Parathyroid adenoma (tissue), 2 donors: ENCODE results near the gene SORCS2.

Source experiments
- H2AFZ ChIP-seq: fragments of 300-600 bp; sonication (generic); one replicate; pipeline ENCODE4 v1.7.0; 2017; ENCODE audit warnings: antibody characterized with exemption, mild to moderate bottlenecking
- H3K27ac ChIP-seq: fragments of 300-600 bp; sonication (generic); one replicate; pipeline ENCODE4 v1.7.0; 2017
- H3K27me3 ChIP-seq: fragments of 300-600 bp; sonication (generic); one replicate; pipeline ENCODE4 v1.7.0; 2017; ENCODE audit warnings: low read length; ENCODE audit not compliant: control insufficient read depth, insufficient read depth
- H3K36me3 ChIP-seq: fragments of 300-600 bp; sonication (generic); one replicate; pipeline ENCODE4 v1.7.0; 2017; ENCODE audit warnings: low read length; ENCODE audit not compliant: control insufficient read depth, insufficient read depth
- H3K4me1 ChIP-seq: fragments of 300-600 bp; sonication (generic); one replicate; pipeline ENCODE4 v1.7.0; 2017; ENCODE audit warnings: control low read depth
- H3K4me2 ChIP-seq: fragments of 300-600 bp; sonication (generic); one replicate; pipeline ENCODE4 v1.7.0; 2017; ENCODE audit warnings: low read length
- H3K4me3 ChIP-seq: fragments of 300-600 bp; sonication (generic); one replicate; pipeline ENCODE4 v1.7.0; 2017; ENCODE audit warnings: low read depth, low read length
- H3K79me2 ChIP-seq: fragments of 300-600 bp; sonication (generic); one replicate; pipeline ENCODE4 v1.7.0; 2017; ENCODE audit warnings: control low read depth
- H3K9ac ChIP-seq: fragments of 300-600 bp; sonication (generic); one replicate; pipeline ENCODE4 v1.7.0; 2017; ENCODE audit warnings: mild to moderate bottlenecking
- H3K9me3 ChIP-seq: fragments of 300-600 bp; sonication (generic); one replicate; pipeline ENCODE4 v1.7.0; 2017; ENCODE audit warnings: low read length; ENCODE audit not compliant: control insufficient read depth
- TF ChIP-seq, protein P1 (sequence below): fragments of 300-600 bp; sonication (generic); IDR thresholded peaks from one replicate; pipeline ENCODE4 v1.7.0; 2017; ENCODE audit warnings: antibody characterized with exemption, mild to moderate bottlenecking
- donor health status: primary hyperparathyroidism.

Gene SORCS2

GRCh38 chr4:7621252-7622035 lies 429.1 kb downstream of the SORCS2 start:
- Histone ChIP-seq H3K4me1 (no peaks in the 10 kb centered on the region), H3K27me3 (no peaks in the 10 kb centered on the region), H3K4me3 (no peak overlapping the region), H3K79me2 (no peaks in the 10 kb centered on the region), H2AFZ (no peak overlapping the region), H3K4me2 (no peak overlapping the region), H3K9me3 (no peaks in the 10 kb centered on the region), H3K9ac (no peak overlapping the region), H3K36me3 (no peaks in the 10 kb centered on the region), H3K27ac (no peak overlapping the region)
- TF ChIP-seq, protein P1, sequence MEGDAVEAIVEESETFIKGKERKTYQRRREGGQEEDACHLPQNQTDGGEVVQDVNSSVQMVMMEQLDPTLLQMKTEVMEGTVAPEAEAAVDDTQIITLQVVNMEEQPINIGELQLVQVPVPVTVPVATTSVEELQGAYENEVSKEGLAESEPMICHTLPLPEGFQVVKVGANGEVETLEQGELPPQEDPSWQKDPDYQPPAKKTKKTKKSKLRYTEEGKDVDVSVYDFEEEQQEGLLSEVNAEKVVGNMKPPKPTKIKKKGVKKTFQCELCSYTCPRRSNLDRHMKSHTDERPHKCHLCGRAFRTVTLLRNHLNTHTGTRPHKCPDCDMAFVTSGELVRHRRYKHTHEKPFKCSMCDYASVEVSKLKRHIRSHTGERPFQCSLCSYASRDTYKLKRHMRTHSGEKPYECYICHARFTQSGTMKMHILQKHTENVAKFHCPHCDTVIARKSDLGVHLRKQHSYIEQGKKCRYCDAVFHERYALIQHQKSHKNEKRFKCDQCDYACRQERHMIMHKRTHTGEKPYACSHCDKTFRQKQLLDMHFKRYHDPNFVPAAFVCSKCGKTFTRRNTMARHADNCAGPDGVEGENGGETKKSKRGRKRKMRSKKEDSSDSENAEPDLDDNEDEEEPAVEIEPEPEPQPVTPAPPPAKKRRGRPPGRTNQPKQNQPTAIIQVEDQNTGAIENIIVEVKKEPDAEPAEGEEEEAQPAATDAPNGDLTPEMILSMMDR = no peak

DNA sequence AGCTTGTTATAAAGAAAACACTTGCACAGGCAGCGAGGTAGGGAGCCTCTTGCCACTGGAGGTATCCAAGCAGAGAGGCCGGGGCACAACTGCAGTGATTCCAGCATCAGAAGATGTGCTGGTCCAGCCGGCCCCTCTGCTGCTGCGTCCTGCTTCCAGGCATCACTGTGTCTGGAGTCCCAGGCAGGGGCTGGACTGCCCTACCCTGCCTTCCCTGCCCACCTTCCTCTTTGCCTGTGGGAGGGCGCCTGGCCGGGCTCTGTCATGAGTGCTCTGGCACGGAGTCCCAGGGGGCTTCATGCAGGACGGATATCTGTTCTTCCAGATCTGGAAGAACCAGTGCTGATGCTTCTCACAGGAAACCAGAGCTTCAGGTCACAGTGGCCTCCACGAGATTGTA lies 430.0 kb downstream of the SORCS2 start:
- H2AFZ ChIP-seq = no peak overlapping the region
- no peak overlapping the region for H3K27ac ChIP-seq
- no peak overlapping the region for H3K4me2 ChIP-seq
- no peaks in the 10 kb centered on the region for H3K27me3 ChIP-seq
- no peaks in the 10 kb centered on the region for H3K36me3 ChIP-seq
- H3K4me3 ChIP-seq = no peak overlapping the region
- no peak overlapping the region for H3K9ac ChIP-seq
- no peaks in the 10 kb centered on the region for H3K4me1 ChIP-seq
- TF ChIP-seq, protein P1 = no peak
- no peaks in the 10 kb centered on the region for H3K9me3 ChIP-seq
- H3K79me2 ChIP-seq = no peaks in the 10 kb centered on the region

DNA sequence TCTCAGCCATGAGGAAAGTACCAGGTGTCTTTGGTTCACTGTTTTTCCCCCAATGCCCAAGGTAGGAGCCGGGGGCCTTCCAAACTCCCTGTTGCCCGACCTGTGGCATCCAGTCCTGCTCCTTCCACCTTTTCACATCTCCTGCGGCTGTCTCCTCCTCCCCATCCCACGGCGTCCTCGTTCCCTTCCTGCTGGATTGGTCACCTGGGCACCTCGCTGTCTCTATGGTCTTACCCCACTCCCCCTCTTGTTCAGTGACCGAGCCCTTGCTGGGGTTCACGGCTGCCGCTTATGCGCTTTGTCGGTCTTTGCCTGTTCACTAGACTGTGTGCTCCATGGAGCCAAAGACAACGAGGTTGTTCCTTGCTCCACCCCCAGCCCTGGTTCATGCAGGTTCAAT lies 431.1 kb downstream of the SORCS2 start:
- TF ChIP-seq, protein P1 = no peak
- no peak overlapping the region for H2AFZ ChIP-seq
- H3K9ac ChIP-seq = no peak overlapping the region
- no peaks in the 10 kb centered on the region for H3K4me1 ChIP-seq
- H3K4me3 ChIP-seq = no peak overlapping the region
- H3K27ac ChIP-seq = no peak overlapping the region
- H3K4me2 ChIP-seq = no peak overlapping the region
- no peaks in the 10 kb centered on the region for H3K9me3 ChIP-seq
- H3K36me3 ChIP-seq = no peaks in the 10 kb centered on the region
- no peaks in the 10 kb centered on the region for H3K27me3 ChIP-seq
- H3K79me2 ChIP-seq = no peaks in the 10 kb centered on the region

DNA sequence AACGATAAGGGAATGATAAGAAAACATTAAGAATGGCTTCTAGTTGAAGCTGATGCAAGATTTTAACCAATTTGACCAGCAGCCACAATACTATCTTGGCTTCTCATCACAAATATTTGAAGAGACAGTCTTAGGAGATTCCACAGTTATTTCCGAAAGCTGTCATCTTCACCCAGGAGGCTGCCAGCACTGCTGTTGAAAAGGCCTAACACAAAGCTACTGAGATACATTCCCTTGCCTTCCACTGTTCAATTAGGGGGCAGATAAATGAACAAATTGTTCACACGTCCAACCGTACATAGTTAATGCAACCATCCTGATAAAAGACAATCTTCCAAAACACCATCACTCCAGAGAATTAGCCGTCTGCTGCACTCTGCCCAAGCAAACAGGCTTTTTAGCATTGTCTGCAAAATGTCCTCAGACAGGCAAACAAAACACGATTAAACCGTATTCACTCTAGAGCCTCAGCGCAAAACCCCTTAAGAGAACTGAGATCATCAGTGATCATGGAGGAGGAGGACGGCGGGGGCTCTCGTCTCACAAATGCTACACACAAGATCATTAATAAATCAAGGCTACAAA lies 432.1 kb downstream of the SORCS2 start:
- H3K9me3 ChIP-seq = no peaks in the 10 kb centered on the region
- H3K4me3 ChIP-seq = no peak overlapping the region
- H3K27ac ChIP-seq = no peak overlapping the region

More for the DNA sequence above, 432.1 kb downstream of the SORCS2 start:
- Histone ChIP-seq H2AFZ (no peak overlapping the region), H3K27me3 (no peaks in the 10 kb centered on the region), H3K79me2 (no peaks in the 10 kb centered on the region), H3K4me2 (no peak overlapping the region), H3K36me3 (no peaks in the 10 kb centered on the region), H3K9ac (no peak overlapping the region), H3K4me1 (no peaks in the 10 kb centered on the region)
- TF ChIP-seq, protein P1 = no peak
